LNCaP clone FGC (cell line): ENCODE data around the gene HORMAD2.

Experiments used
- DNase-seq: peaks from one replicate; pipeline ENCODE4 v3.0.0-alpha.2; 2011; ENCODE audit warnings: low read depth
- H3K4me3 ChIP-seq: 2 replicates; pipeline ENCODE4 v1.5.1; 2011; ENCODE audit warnings: mild to moderate bottlenecking, low read depth, low read length, control low read depth
- CTCF ChIP-seq: IDR thresholded peaks from 2 replicates; pipeline ENCODE4 v1.5.1; 2012; ENCODE audit warnings: mild to moderate bottlenecking; ENCODE audit not compliant: control insufficient read depth, insufficient read depth; ENCODE audit errors: extremely low read depth

Gene HORMAD2

GRCh38 chr22:30185549-30185948 is 105.3 kb downstream of the HORMAD2 start:
- no peak for DNase-seq
- no peak overlapping the region for H3K4me3 ChIP-seq
- no peak for TF ChIP-seq CTCF

- no peak for DNase-seq
These were observed 105.8 kb downstream of the HORMAD2 start for GRCh38 chr22:30186041-30186440.

GRCh38 chr22:30186510-30186909 is 106.2 kb downstream of the HORMAD2 start:
- H3K4me3 ChIP-seq = no peak overlapping the region
- DNase-seq = no peak
- TF ChIP-seq CTCF = no peak

More at GRCh38 chr22:30186041-30186440, 105.8 kb downstream of the HORMAD2 start:
- no peak for TF ChIP-seq CTCF
- H3K4me3 ChIP-seq = no peak overlapping the region

- no peak for DNase-seq
- H3K4me3 ChIP-seq = no peak overlapping the region
- no peak for TF ChIP-seq CTCF
These were observed 106.8 kb downstream of the HORMAD2 start for GRCh38 chr22:30187094-30187493.

GRCh38 chr22:30187529-30188407 is 107.5 kb downstream of the HORMAD2 start:
- no peak for TF ChIP-seq CTCF
- DNase-seq = peak; percentile 40
- no peak overlapping the region for H3K4me3 ChIP-seq

GRCh38 chr22:30188911-30189310 is 108.6 kb downstream of the HORMAD2 start:
- no peak overlapping the region for H3K4me3 ChIP-seq
- TF ChIP-seq CTCF = no peak
- DNase-seq = no peak

- TF ChIP-seq CTCF = no peak
- DNase-seq = no peak
- H3K4me3 ChIP-seq = no peak overlapping the region
These were observed 110.3 kb downstream of the HORMAD2 start for GRCh38 chr22:30190574-30190973.
